GM19372 (cell line): Measurements from ENCODE around the gene FTSJ1.
A peak's percentile ranks its signal among the peaks of the same experiment; 100 is the strongest.
"Not testable (repeated sequence)": the region's sequence is repeated elsewhere in the genome, so short reads cannot be mapped to it uniquely, and the experiment has no call there.

Experiments used
- ATAC-seq: cut with Tn5 transposase; IDR thresholded peaks from one replicate; pipeline ENCODE4 v1.9.1; 2021; ENCODE audit warnings: mild to moderate bottlenecking, low read depth, moderate library complexity; ENCODE audit not compliant: unreplicated experiment

Gene FTSJ1

GRCh38 chrX:48520455-48520854 is 44.5 kb downstream of the FTSJ1 start:
- no peak for ATAC-seq

DNA sequence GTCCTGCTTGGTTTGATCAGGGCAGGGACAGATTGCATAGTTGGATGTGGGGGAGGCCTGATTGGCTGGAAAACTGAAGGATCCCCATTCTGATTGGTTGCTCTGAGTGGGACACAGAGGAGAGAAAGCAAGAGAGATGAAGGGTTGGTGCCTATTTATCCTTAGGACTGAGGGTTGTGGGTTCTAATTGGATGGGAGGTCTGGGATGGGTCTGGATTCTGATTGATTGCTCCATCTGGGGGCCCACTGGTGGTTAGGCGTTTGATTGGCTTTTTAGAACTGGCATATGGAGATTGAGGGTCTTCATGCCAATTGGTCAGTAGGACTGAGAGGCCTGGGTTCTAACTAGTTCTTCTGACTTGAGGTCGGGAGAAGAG is 45.0 kb downstream of the FTSJ1 start:
- no peak for ATAC-seq

GRCh38 chrX:48521353-48522243 is 45.6 kb downstream of the FTSJ1 start, which contains the start of gene EBP:
TSS of gene EBP (plus strand) at chrX:48521808. CDS start at chrX:48523772, 1,964 bp downstream.
- peak; percentile 97 for ATAC-seq

DNA sequence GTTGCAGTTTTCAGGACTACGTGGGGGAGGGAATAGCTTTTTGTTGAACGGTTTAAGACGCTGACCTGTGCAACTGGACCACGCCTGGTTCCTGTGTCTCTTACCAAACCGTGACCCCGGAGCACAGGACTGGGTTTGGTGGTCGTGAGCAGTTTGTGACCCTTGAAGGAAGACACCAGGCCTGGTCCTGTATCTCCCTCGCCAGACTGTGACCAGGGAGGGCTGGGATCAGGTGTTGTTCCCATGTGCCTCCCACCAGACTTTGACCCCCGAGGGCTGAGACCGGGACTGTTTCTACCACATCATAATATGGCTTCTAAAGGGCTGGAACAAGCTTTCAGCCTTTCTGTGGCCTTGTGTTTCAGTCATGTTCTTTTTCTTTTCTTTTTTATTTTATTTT is 46.3 kb downstream of the FTSJ1 start:
- ATAC-seq, result no peak

DNA sequence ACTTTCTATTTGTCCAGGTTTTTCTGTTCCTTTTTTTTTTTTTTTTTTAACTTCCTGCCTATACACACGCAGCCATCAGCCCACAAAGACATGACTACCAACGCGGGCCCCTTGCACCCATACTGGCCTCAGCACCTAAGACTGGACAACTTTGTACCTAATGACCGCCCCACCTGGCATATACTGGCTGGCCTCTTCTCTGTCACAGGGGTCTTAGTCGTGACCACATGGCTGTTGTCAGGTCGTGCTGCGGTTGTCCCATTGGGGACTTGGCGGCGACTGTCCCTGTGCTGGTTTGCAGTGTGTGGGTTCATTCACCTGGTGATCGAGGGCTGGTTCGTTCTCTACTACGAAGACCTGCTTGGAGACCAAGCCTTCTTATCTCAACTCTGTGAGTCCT is 47.7 kb downstream of the FTSJ1 start:
- no peak for ATAC-seq

DNA sequence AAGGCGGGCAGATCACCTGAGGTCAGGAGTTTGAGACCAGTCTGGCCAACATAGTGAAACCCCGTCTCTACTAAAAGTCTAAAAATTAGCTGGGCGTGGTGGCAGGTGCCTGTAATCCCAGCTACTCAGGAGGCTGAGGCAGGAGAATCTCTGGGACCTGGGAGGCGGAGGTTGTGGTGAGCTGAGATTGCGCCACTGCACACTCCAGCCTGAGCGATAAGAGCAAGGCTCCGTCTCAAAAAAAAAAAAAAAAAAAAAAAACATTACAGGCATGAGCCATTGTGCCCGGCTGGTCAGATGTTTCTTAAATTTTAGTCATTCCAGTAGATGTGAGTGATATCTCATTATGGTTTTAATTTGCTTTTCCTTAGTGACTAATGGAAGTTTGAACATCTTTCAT is 49.9 kb downstream of the FTSJ1 start:
- ATAC-seq, result not testable (repeated sequence)

DNA sequence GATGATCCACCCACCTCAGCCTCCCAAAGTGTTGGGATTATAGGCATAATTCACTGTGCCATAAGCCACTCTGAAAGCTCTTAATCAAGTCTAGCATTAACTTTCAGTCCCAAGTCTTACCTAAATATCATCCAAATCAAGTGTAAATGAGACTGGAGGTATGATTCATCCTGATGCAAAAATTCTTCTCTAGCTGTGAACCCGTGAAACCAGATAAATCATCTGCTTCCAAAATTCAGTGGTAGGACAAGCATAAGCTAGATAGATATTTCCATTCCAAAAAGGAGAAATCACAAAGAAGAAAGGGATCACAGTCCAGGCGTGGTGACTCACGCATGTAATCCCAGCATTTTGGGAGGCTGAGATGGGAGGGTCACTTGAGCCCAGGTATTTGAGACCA is 54.7 kb downstream of the FTSJ1 start:
- ATAC-seq, result no peak

- ATAC-seq, result no peak
Measured at GRCh38 chrX:48531358-48531959, 55.5 kb downstream of the FTSJ1 start.

GRCh38 chrX:48532161-48532560 is 56.2 kb downstream of the FTSJ1 start:
- no peak for ATAC-seq

GRCh38 chrX:48533165-48533564 is 57.2 kb downstream of the FTSJ1 start:
- no peak for ATAC-seq
